Measurements from ENCODE around the gene DCAF7. TPM values are rescaled to one million over a fixed set of nuclear protein-coding genes. Genes with fewer than 3 reads are reported as not detected.
A peak's percentile ranks its signal among the peaks of the same experiment; 100 is the strongest.

DCAF7 gene
- total RNA-seq, 2 donors from 2014 or later: 96.0 to 114 TPM

DNA sequence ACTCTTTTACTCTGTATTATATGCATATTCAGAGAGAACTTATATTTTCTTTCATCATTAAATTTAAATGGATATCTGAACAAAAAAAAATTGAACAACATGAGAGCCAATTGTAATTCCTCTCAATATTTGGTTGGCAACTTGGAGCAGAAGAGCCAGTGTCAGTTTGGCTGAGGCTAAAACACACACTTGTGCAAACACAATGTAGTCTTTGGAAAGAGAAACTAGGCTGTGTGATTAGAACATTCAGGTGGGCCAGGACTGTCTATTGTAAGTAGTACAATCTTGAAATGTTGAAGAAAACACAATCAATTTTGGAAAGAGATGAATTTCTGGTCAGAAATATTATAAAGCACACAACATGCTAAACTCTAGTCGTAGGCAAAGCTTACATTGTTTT lies 17.0 kb downstream of the DCAF7 start:
- no peaks in the 10 kb centered on the region for H3K9me3 ChIP-seq (ENCODE audit: control insufficient read depth, low read length)
- H3K4me1 Mint-ChIP-seq: no peaks in the 10 kb centered on the region
- H3K4me1 ChIP-seq (ENCODE audit: control insufficient read depth, insufficient read depth, low read length): no peaks in the 10 kb centered on the region

DNA sequence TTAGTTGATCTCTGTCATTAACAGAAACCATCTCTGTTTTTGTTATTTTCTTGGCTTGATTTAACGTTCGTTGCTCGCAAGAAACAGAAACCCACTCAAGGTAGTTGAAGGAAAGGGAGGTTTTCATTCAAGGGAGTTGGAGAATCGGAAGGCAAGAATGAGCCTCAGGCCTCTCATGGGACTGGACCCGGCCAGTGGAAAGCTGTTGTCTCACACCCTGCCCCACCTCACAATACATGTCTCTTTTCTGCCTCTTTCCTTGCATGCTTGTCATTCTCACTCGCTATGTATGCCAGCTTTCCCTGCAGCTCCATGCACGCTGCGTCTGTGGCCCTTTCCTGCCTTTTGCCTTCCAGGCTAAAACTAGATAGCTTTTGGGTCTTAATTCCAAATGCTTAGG lies 18.3 kb downstream of the DCAF7 start:
- no peak overlapping the region for H3K9ac ChIP-seq (ENCODE audit: extremely low read depth, low read length, poor library complexity, severe bottlenecking)
- no peak overlapping the region for H3K27ac ChIP-seq (ENCODE audit: low read depth, low read length)
- H3K4me1 ChIP-seq (ENCODE audit: control insufficient read depth, insufficient read depth, low read length): no peaks in the 10 kb centered on the region
- 83 to 93% methylated on average over 4 to 8 of the region's 8 CpGs for WGBS, 2 experiments (ENCODE audit: insufficient coverage in 1 of 2, insufficient read length in 1 of 2)
- Mint-ChIP-seq H3K36me3 (ENCODE audit: low read depth) (peaks cover 6% of the 10 kb centered on the region), H3K4me3 (no peak overlapping the region), H3K4me1 (no peaks in the 10 kb centered on the region), H3K27me3 (ENCODE audit: insufficient read depth) (no peaks in the 10 kb centered on the region), H3K9me3 (no peaks in the 10 kb centered on the region), H3K27ac (peak overlapping the region; percentile 44)
- no peaks in the 10 kb centered on the region for H3K27me3 ChIP-seq (ENCODE audit: control insufficient read depth, insufficient read depth, low read length, poor library complexity, severe bottlenecking)
- peak; percentile 29 for DNase-seq
- no peaks in the 10 kb centered on the region for H3K9me3 ChIP-seq (ENCODE audit: control insufficient read depth, low read length)
- H3K4me3 ChIP-seq (ENCODE audit: low read length): no peak overlapping the region
- H3K36me3 ChIP-seq (ENCODE audit: control insufficient read depth, insufficient read depth, low read length): peaks cover 6% of the 10 kb centered on the region
- TF ChIP-seq, protein P1, sequence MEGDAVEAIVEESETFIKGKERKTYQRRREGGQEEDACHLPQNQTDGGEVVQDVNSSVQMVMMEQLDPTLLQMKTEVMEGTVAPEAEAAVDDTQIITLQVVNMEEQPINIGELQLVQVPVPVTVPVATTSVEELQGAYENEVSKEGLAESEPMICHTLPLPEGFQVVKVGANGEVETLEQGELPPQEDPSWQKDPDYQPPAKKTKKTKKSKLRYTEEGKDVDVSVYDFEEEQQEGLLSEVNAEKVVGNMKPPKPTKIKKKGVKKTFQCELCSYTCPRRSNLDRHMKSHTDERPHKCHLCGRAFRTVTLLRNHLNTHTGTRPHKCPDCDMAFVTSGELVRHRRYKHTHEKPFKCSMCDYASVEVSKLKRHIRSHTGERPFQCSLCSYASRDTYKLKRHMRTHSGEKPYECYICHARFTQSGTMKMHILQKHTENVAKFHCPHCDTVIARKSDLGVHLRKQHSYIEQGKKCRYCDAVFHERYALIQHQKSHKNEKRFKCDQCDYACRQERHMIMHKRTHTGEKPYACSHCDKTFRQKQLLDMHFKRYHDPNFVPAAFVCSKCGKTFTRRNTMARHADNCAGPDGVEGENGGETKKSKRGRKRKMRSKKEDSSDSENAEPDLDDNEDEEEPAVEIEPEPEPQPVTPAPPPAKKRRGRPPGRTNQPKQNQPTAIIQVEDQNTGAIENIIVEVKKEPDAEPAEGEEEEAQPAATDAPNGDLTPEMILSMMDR (conservative IDR thresholded peaks at IDR 0.05): no peak

More for the DNA sequence above, 17.0 kb downstream of the DCAF7 start:
- Mint-ChIP-seq H3K27me3 (ENCODE audit: insufficient read depth) (no peaks in the 10 kb centered on the region), H3K36me3 (ENCODE audit: low read depth) (peaks cover 6% of the 10 kb centered on the region), H3K27ac (no peak overlapping the region), H3K9me3 (no peaks in the 10 kb centered on the region), H3K4me3 (no peak overlapping the region)
- Histone ChIP-seq H3K27me3 (ENCODE audit: control insufficient read depth, insufficient read depth, low read length, poor library complexity, severe bottlenecking) (no peaks in the 10 kb centered on the region), H3K9ac (ENCODE audit: extremely low read depth, low read length, poor library complexity, severe bottlenecking) (no peak overlapping the region), H3K27ac (ENCODE audit: low read depth, low read length) (no peak overlapping the region), H3K4me3 (ENCODE audit: low read length) (no peak overlapping the region), H3K36me3 (ENCODE audit: control insufficient read depth, insufficient read depth, low read length) (peaks cover 6% of the 10 kb centered on the region)
- DNase-seq: peak; percentile 5
- 83 to 100% methylated on average over 1 of the region's 1 CpG for WGBS, 2 experiments (ENCODE audit: insufficient coverage in 1 of 2, insufficient read length in 1 of 2)
- TF ChIP-seq, protein P1 (conservative IDR thresholded peaks at IDR 0.05): no peak

DNA sequence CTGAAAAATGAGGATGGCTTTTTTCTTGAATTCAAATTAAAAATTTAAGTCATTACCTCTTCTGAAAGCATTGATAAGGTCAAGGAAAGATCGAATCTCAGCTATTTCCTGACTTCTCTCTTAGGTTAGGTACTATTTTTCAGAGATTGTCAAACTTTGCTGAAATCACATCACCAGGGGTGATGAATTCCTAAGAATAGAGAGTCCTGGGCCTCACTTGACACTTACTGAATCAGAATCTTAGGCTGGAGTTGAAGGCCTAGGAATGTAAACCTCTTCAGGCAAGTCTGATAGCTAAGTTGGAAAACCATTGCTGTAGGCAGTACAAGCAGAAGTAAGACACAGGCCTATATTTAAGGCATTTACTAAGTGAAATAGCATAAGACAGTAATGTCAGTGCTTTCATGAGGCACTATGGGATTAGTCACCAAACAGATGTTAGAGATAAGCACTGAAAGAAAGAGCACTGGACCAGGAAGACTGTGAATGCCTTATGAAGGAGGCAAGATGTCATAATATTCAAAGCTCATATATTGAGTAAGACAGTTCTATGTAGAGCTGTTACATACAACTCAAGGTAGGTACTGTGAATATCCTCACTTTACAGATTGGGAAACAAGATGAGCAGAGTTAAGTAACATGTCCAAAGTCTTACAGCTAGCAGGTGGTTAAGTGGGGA lies 21.5 kb downstream of the DCAF7 start:
- Mint-ChIP-seq H3K27ac (no peak overlapping the region), H3K4me1 (no peaks in the 10 kb centered on the region), H3K4me3 (no peak overlapping the region), H3K9me3 (no peaks in the 10 kb centered on the region), H3K36me3 (ENCODE audit: low read depth) (peaks cover 6% of the 10 kb centered on the region), H3K27me3 (ENCODE audit: insufficient read depth) (no peaks in the 10 kb centered on the region)
- Histone ChIP-seq H3K4me1 (ENCODE audit: control insufficient read depth, insufficient read depth, low read length) (no peaks in the 10 kb centered on the region), H3K27ac (ENCODE audit: low read depth, low read length) (no peak overlapping the region), H3K27me3 (ENCODE audit: control insufficient read depth, insufficient read depth, low read length, poor library complexity, severe bottlenecking) (no peaks in the 10 kb centered on the region), H3K36me3 (ENCODE audit: control insufficient read depth, insufficient read depth, low read length) (peaks cover 6% of the 10 kb centered on the region), H3K9ac (ENCODE audit: extremely low read depth, low read length, poor library complexity, severe bottlenecking) (no peak overlapping the region), H3K4me3 (ENCODE audit: low read length) (no peak overlapping the region), H3K9me3 (ENCODE audit: control insufficient read depth, low read length) (no peaks in the 10 kb centered on the region)
- DNase-seq: peak; percentile 5
- TF ChIP-seq, protein P1 (conservative IDR thresholded peaks at IDR 0.05): no peak
- 100% methylated on average over 1 of the region's 1 CpG for whole genome bisulfite sequencing, 2 experiments (ENCODE audit: insufficient coverage in 1 of 2, insufficient read length in 1 of 2)
